ENCODE results near the gene SLC27A2.

Gene SLC27A2

GRCh38 chr15:50277370-50277769 lies 95.4 kb downstream of the SLC27A2 start:
- WGBS, result 85% methylated on average over 1 of the region's 1 CpG
- no peak overlapping the region for H3K4me3 ChIP-seq (ENCODE audit: low read length)
- no peaks in the 10 kb centered on the region for H3K4me1 ChIP-seq (ENCODE audit: insufficient read depth, low read length)
- H3K9me3 ChIP-seq (ENCODE audit: insufficient read depth, low read depth, low read length), result no peaks in the 10 kb centered on the region
- no peak overlapping the region for H3K9ac ChIP-seq (ENCODE audit: low read depth, low read length)
- H3K27me3 ChIP-seq (ENCODE audit: insufficient read depth, low read length), result no peaks in the 10 kb centered on the region
- H3K36me3 ChIP-seq (ENCODE audit: insufficient read depth, low read length), result peaks cover 14% of the 10 kb centered on the region
- H3K27ac ChIP-seq (ENCODE audit: low read depth, low read length), result no peak overlapping the region

GRCh38 chr15:50278496-50278895 lies 96.5 kb downstream of the SLC27A2 start:
- Histone ChIP-seq H3K9me3 (ENCODE audit: insufficient read depth, low read depth, low read length) (no peaks in the 10 kb centered on the region), H3K27ac (ENCODE audit: low read depth, low read length) (no peak overlapping the region), H3K27me3 (ENCODE audit: insufficient read depth, low read length) (no peaks in the 10 kb centered on the region), H3K36me3 (ENCODE audit: insufficient read depth, low read length) (peaks cover 14% of the 10 kb centered on the region), H3K4me3 (ENCODE audit: low read length) (no peak overlapping the region), H3K9ac (ENCODE audit: low read depth, low read length) (no peak overlapping the region), H3K4me1 (ENCODE audit: insufficient read depth, low read length) (no peaks in the 10 kb centered on the region)
- 91% methylated on average over 3 of the region's 4 CpGs for WGBS

GRCh38 chr15:50280271-50280670 lies 98.3 kb downstream of the SLC27A2 start:
- Histone ChIP-seq H3K4me1 (ENCODE audit: insufficient read depth, low read length) (no peaks in the 10 kb centered on the region), H3K27me3 (ENCODE audit: insufficient read depth, low read length) (no peaks in the 10 kb centered on the region), H3K36me3 (ENCODE audit: insufficient read depth, low read length) (peaks cover 26% of the 10 kb centered on the region), H3K9me3 (ENCODE audit: insufficient read depth, low read depth, low read length) (no peaks in the 10 kb centered on the region), H3K27ac (ENCODE audit: low read depth, low read length) (no peak overlapping the region), H3K9ac (ENCODE audit: low read depth, low read length) (no peak overlapping the region), H3K4me3 (ENCODE audit: low read length) (no peak overlapping the region)
- WGBS, result 97% methylated on average over 3 of the region's 3 CpGs

- no peak overlapping the region for H3K9ac ChIP-seq (ENCODE audit: low read depth, low read length)
- H3K9me3 ChIP-seq (ENCODE audit: insufficient read depth, low read depth, low read length), result no peaks in the 10 kb centered on the region
- H3K27me3 ChIP-seq (ENCODE audit: insufficient read depth, low read length), result no peaks in the 10 kb centered on the region
- no peak overlapping the region for H3K4me3 ChIP-seq (ENCODE audit: low read length)
- H3K36me3 ChIP-seq (ENCODE audit: insufficient read depth, low read length), result peaks cover 38% of the 10 kb centered on the region
- H3K4me1 ChIP-seq (ENCODE audit: insufficient read depth, low read length), result no peaks in the 10 kb centered on the region
- no peak overlapping the region for H3K27ac ChIP-seq (ENCODE audit: low read depth, low read length)
- 78% methylated on average over 5 of the region's 5 CpGs for WGBS
Observed at GRCh38 chr15:50281427-50281826, 99.4 kb downstream of the SLC27A2 start.
